ENCODE measurements around the gene SP110. TPM values are rescaled to one million over a fixed set of nuclear protein-coding genes. Genes with fewer than 3 reads are reported as not detected.

SP110 gene
- total RNA-seq, 1 donor from 2014 or later, result 141 TPM

GRCh38 chr2:230179907-230180306, 39.9 kb downstream of the SP110 start:
- no peaks in the 10 kb centered on the region for H3K4me1 Mint-ChIP-seq (ENCODE audit: low read depth)
- H3K27ac Mint-ChIP-seq, result peak overlapping the region; percentile 10
- no peak for DNase-seq (ENCODE audit: low spot score)
- no peak overlapping the region for H3K4me3 Mint-ChIP-seq
- no peaks in the 10 kb centered on the region for H3K9me3 Mint-ChIP-seq
- no peaks in the 10 kb centered on the region for H3K27me3 Mint-ChIP-seq (ENCODE audit: insufficient read depth)
- intact Hi-C loops (cut with micrococcal nuclease), result no loop called here
- H3K36me3 Mint-ChIP-seq (ENCODE audit: low read depth), result peaks cover 62% of the 10 kb centered on the region

DNA sequence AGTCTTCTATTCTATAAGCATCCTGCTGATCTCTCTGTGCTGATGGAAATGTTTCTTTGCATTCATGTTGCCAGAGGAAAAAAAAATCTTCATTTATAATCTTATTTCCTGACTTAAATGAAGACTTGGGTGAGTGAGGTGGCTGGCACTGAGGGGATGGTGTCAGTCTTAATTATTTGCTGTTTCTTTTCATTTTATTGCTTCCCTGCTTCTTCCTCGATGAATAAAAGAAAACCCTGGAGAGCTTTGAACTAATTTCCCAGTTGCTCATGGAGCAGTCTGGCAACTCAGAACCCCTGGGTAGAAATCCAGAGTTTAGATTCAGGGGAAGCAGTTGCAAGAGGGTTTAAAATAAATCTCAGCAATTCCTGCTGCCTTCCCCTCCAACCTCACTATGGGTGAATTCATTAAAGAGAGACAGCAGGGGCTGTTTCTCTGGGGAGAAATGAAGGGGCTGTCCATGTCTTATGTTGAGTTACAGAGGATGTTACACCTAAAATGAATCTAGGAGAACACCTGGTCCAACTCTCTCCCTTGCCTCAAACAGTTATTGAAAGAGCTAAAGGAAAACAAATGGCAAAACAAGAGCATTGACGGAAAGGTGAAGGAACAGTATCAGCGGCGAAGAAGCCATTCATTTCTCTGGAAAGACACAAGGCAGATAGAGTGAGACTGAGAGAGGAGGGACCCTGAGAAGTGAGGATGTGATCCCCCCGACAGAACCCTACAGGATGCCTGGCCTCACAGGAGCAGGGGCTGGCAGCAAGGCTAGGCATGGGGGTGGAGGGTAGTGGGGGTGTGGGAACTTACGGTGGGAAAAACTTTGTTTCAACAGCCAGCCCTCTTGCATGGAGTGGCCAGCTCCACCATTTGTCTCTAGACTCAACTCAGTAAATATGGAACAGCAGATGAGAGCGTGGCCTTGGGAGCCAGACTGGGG, 41.0 kb downstream of the SP110 start:
- no peak overlapping the region for H3K4me3 Mint-ChIP-seq
- H3K27me3 Mint-ChIP-seq (ENCODE audit: insufficient read depth), result no peaks in the 10 kb centered on the region
- H3K4me1 Mint-ChIP-seq (ENCODE audit: low read depth), result no peaks in the 10 kb centered on the region
- no peak for DNase-seq (ENCODE audit: low spot score)
- H3K36me3 Mint-ChIP-seq (ENCODE audit: low read depth), result peaks cover 63% of the 10 kb centered on the region
- H3K27ac Mint-ChIP-seq, result peak overlapping the region; percentile 1
- intact Hi-C loops (cut with micrococcal nuclease), result no loop called here
- H3K9me3 Mint-ChIP-seq, result no peaks in the 10 kb centered on the region

GRCh38 chr2:230176996-230177395, 42.8 kb downstream of the SP110 start:
- H3K4me3 Mint-ChIP-seq, result no peak overlapping the region
- no peak overlapping the region for H3K27ac Mint-ChIP-seq
- H3K36me3 Mint-ChIP-seq (ENCODE audit: low read depth), result peaks cover 61% of the 10 kb centered on the region
- no peak for DNase-seq (ENCODE audit: low spot score)
- no peaks in the 10 kb centered on the region for H3K9me3 Mint-ChIP-seq
- H3K4me1 Mint-ChIP-seq (ENCODE audit: low read depth), result no peaks in the 10 kb centered on the region
- no peaks in the 10 kb centered on the region for H3K27me3 Mint-ChIP-seq (ENCODE audit: insufficient read depth)
- intact Hi-C loops (cut with micrococcal nuclease), result no loop called here

GRCh38 chr2:230174466-230174865, 45.3 kb downstream of the SP110 start:
- H3K4me1 Mint-ChIP-seq (ENCODE audit: low read depth), result peaks cover 15% of the 10 kb centered on the region
- no peak overlapping the region for H3K27ac Mint-ChIP-seq
- H3K4me3 Mint-ChIP-seq, result no peak overlapping the region
- H3K27me3 Mint-ChIP-seq (ENCODE audit: insufficient read depth), result no peaks in the 10 kb centered on the region
- DNase-seq (ENCODE audit: low spot score), result no peak
- H3K36me3 Mint-ChIP-seq (ENCODE audit: low read depth), result peaks cover 62% of the 10 kb centered on the region
- H3K9me3 Mint-ChIP-seq, result no peaks in the 10 kb centered on the region
- intact Hi-C loops (cut with micrococcal nuclease), result no loop called here

- Mint-ChIP-seq H3K4me1 (ENCODE audit: low read depth) (peaks cover 15% of the 10 kb centered on the region), H3K9me3 (no peaks in the 10 kb centered on the region), H3K36me3 (ENCODE audit: low read depth) (peaks cover 65% of the 10 kb centered on the region), H3K4me3 (no peak overlapping the region), H3K27me3 (ENCODE audit: insufficient read depth) (no peaks in the 10 kb centered on the region), H3K27ac (no peak overlapping the region)
- intact Hi-C loops (cut with micrococcal nuclease), result no loop called here
- DNase-seq (ENCODE audit: low spot score), result no peak
Observed at GRCh38 chr2:230172852-230173251, 46.9 kb downstream of the SP110 start.

DNA sequence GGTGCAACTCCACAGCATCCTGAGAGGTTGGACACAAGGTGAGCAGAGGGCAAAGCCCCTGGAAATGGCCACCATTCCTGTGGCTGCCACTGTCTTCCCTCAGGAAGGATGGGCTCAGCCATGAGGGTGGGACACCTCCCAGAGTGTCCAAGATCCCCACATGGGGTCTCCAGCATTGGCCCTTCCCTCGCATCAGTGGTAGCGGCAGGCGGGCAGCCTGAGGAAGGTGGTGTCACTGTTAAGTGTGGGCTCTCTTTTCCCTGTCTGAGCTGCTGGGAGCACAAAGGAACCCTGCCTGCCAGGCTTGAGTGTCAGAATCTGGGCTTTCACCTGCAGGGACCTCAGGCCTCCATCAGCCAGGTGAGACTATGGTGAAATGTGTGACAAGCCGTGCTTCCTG, 47.6 kb downstream of the SP110 start:
- Mint-ChIP-seq H3K9me3 (no peaks in the 10 kb centered on the region), H3K4me1 (ENCODE audit: low read depth) (peaks cover 15% of the 10 kb centered on the region), H3K27me3 (ENCODE audit: insufficient read depth) (no peaks in the 10 kb centered on the region), H3K36me3 (ENCODE audit: low read depth) (peaks cover 66% of the 10 kb centered on the region), H3K27ac (no peak overlapping the region), H3K4me3 (peak overlapping the region; percentile 26)
- intact Hi-C loops (cut with micrococcal nuclease), result no loop called here
- DNase-seq (ENCODE audit: low spot score), result no peak

GRCh38 chr2:230170532-230170931, 49.3 kb downstream of the SP110 start:
- Mint-ChIP-seq H3K4me1 (ENCODE audit: low read depth) (peaks cover 15% of the 10 kb centered on the region), H3K36me3 (ENCODE audit: low read depth) (peaks cover 62% of the 10 kb centered on the region), H3K9me3 (no peaks in the 10 kb centered on the region), H3K27me3 (ENCODE audit: insufficient read depth) (no peaks in the 10 kb centered on the region), H3K4me3 (no peak overlapping the region), H3K27ac (peak overlapping the region; percentile 41)
- DNase-seq (ENCODE audit: low spot score), result no peak
- intact Hi-C loops (cut with micrococcal nuclease), result no loop called here

GRCh38 chr2:230166557-230167170, 53.1 kb downstream of the SP110 start:
- H3K9me3 Mint-ChIP-seq, result no peaks in the 10 kb centered on the region
- H3K4me3 Mint-ChIP-seq, result no peak overlapping the region
- peaks cover 50% of the 10 kb centered on the region for H3K36me3 Mint-ChIP-seq (ENCODE audit: low read depth)
- peaks cover 15% of the 10 kb centered on the region for H3K4me1 Mint-ChIP-seq (ENCODE audit: low read depth)
- no peak for DNase-seq (ENCODE audit: low spot score)
- H3K27me3 Mint-ChIP-seq (ENCODE audit: insufficient read depth), result no peaks in the 10 kb centered on the region
- H3K27ac Mint-ChIP-seq, result no peak overlapping the region
- intact Hi-C loops (cut with micrococcal nuclease), result no loop called here

- DNase-seq (ENCODE audit: low spot score), result no peak
- Mint-ChIP-seq H3K4me1 (ENCODE audit: low read depth) (peaks cover 6% of the 10 kb centered on the region), H3K27me3 (ENCODE audit: insufficient read depth) (peaks cover 2% of the 10 kb centered on the region), H3K36me3 (ENCODE audit: low read depth) (peaks cover 31% of the 10 kb centered on the region), H3K9me3 (no peaks in the 10 kb centered on the region), H3K27ac (no peak overlapping the region), H3K4me3 (no peak overlapping the region)
- intact Hi-C loops (cut with micrococcal nuclease), result no loop called here
Observed at GRCh38 chr2:230164139-230164538, 55.6 kb downstream of the SP110 start.

DNA sequence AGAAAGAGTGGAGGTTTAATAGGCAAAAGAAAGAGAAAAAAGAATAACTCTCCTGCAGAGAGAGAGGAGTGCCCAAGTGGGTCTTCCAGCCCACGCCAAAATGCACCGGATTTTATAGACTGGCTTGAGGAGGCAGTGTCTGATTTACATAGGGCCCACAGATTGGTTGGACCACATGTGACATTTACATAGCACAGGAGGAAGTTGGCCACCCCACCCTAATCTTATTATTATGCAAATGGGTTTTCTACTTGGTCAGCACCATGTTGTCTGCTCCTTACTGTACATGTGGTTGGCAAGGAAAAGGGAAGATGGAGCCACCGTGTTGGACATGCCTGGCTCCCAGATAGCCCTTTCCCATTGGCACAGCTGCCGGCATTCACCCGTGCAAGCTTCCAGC, 56.8 kb downstream of the SP110 start:
- H3K9me3 Mint-ChIP-seq, result no peaks in the 10 kb centered on the region
- no peak overlapping the region for H3K27ac Mint-ChIP-seq

GRCh38 chr2:230161184-230161583, 58.6 kb downstream of the SP110 start:
- Mint-ChIP-seq H3K36me3 (ENCODE audit: low read depth) (peaks cover 8% of the 10 kb centered on the region), H3K4me1 (ENCODE audit: low read depth) (peaks cover 6% of the 10 kb centered on the region), H3K9me3 (no peaks in the 10 kb centered on the region), H3K4me3 (no peak overlapping the region), H3K27ac (no peak overlapping the region), H3K27me3 (ENCODE audit: insufficient read depth) (peaks cover 2% of the 10 kb centered on the region)
- intact Hi-C loops (cut with micrococcal nuclease), result loop anchor here (2.0 kb wide), 1 partner anchor 380 kb away; no protein-coding TSS in a partner anchor
- DNase-seq (ENCODE audit: low spot score), result no peak

More for the DNA sequence above, 56.8 kb downstream of the SP110 start:
- Mint-ChIP-seq H3K27me3 (ENCODE audit: insufficient read depth) (peaks cover 2% of the 10 kb centered on the region), H3K4me3 (no peak overlapping the region), H3K4me1 (ENCODE audit: low read depth) (peaks cover 6% of the 10 kb centered on the region), H3K36me3 (ENCODE audit: low read depth) (peaks cover 21% of the 10 kb centered on the region)
- no peak for DNase-seq (ENCODE audit: low spot score)
- intact Hi-C loops (cut with micrococcal nuclease), result no loop called here

- Mint-ChIP-seq H3K27me3 (ENCODE audit: insufficient read depth) (peaks cover 2% of the 10 kb centered on the region), H3K9me3 (no peaks in the 10 kb centered on the region), H3K4me1 (ENCODE audit: low read depth) (peaks cover 13% of the 10 kb centered on the region), H3K4me3 (no peak overlapping the region), H3K27ac (no peak overlapping the region), H3K36me3 (ENCODE audit: low read depth) (peaks cover 8% of the 10 kb centered on the region)
- intact Hi-C loops (cut with micrococcal nuclease), result loop anchor here (1.0 to 2.0 kb wide), 5 partner anchors 93 to 451 kb away; no protein-coding TSS in a partner anchor
- peak; percentile 33 for DNase-seq (ENCODE audit: low spot score)
Observed at GRCh38 chr2:230160112-230160660, 59.6 kb downstream of the SP110 start.

GRCh38 chr2:230158468-230158867, 61.3 kb downstream of the SP110 start:
- H3K27me3 Mint-ChIP-seq (ENCODE audit: insufficient read depth), result peaks cover 2% of the 10 kb centered on the region
- DNase-seq (ENCODE audit: low spot score), result no peak
- H3K9me3 Mint-ChIP-seq, result no peaks in the 10 kb centered on the region
- peaks cover 14% of the 10 kb centered on the region for H3K4me1 Mint-ChIP-seq (ENCODE audit: low read depth)
- H3K4me3 Mint-ChIP-seq, result no peak overlapping the region
- no peak overlapping the region for H3K27ac Mint-ChIP-seq
- intact Hi-C loops (cut with micrococcal nuclease), result no loop called here
- H3K36me3 Mint-ChIP-seq (ENCODE audit: low read depth), result no peaks in the 10 kb centered on the region

Measured in activated T-helper 1 cell treated with anti-CD3 and anti-CD28 coated beads, Interleukin-12 subunit alpha, Interleukin-12 subunit beta, Interleukin-2, Interleukin-4 antibody, amounts not matched to agents 30 ng/mL and 10 ng/mL and 1 ng/mL, durations not matched to agents 14 hours and 24 hours and 36 hours (primary cell).